ENCODE data around the gene SORCS2.

SORCS2 gene

GRCh38 chr4:7166981-7167700 is 25.2 kb upstream of the SORCS2 start:
- Histone ChIP-seq H3K9me2 (ENCODE audit: low read depth, low read length) (no peaks in the 10 kb centered on the region), H3K4me1 (ENCODE audit: insufficient read depth, low read length, severe bottlenecking) (no peaks in the 10 kb centered on the region), H3K27ac (ENCODE audit: low read depth, low read length, poor library complexity, severe bottlenecking) (no peak overlapping the region)

DNA sequence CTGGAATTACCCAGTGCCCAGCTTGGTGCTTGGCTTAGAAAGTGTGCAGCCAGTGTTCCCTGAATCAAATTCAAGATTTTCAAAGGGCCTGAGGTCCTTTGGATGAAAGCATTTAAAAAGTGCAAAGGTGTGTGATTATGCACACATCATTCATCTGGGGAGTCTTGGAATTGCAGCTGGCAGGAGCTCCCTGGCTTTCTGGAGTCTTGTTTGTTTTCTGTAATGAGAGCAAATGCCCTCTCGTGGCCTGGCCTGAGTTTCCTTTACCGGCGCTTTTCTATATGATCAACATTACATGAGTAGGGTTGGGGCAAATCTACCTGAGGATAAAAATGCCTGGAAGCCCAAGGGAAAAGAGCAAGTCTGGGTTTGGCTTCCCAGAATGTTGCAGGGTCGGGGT is 24.6 kb upstream of the SORCS2 start:
- H3K27ac ChIP-seq (ENCODE audit: low read depth, low read length, poor library complexity, severe bottlenecking), result no peak overlapping the region
- H3K4me1 ChIP-seq (ENCODE audit: insufficient read depth, low read length, severe bottlenecking), result no peaks in the 10 kb centered on the region
- H3K9me3 ChIP-seq (ENCODE audit: low read length), result no peaks in the 10 kb centered on the region
- no peaks in the 10 kb centered on the region for H3K27me3 ChIP-seq (ENCODE audit: insufficient read depth, low read length)
- no peaks in the 10 kb centered on the region for H3K79me2 ChIP-seq (ENCODE audit: insufficient read depth, low read length)
- no peak overlapping the region for H3K4me3 ChIP-seq (ENCODE audit: low read depth, low read length, poor library complexity, severe bottlenecking)
- no peak overlapping the region for H2AFZ ChIP-seq (ENCODE audit: low read length)
- TF ChIP-seq CTCF (IDR thresholded peaks at IDR 0.05; ENCODE audit: low read length), result no peak
- TF ChIP-seq EZH2 (IDR thresholded peaks at IDR 0.05; ENCODE audit: borderline replicate concordance, low read length), result no peak
- no peaks in the 10 kb centered on the region for H3F3A ChIP-seq (ENCODE audit: insufficient read depth, low read length)
- H3K4me2 ChIP-seq (ENCODE audit: low read length), result no peak overlapping the region
- H3K9me2 ChIP-seq (ENCODE audit: low read depth, low read length), result no peaks in the 10 kb centered on the region
- no peaks in the 10 kb centered on the region for H4K20me1 ChIP-seq (ENCODE audit: insufficient read depth, low read length)
- H3K9ac ChIP-seq (ENCODE audit: low read length), result no peak overlapping the region
- no peaks in the 10 kb centered on the region for H3K36me3 ChIP-seq (ENCODE audit: insufficient read depth, low read length)

More at GRCh38 chr4:7166981-7167700, 25.2 kb upstream of the SORCS2 start:
- no peaks in the 10 kb centered on the region for H3K9me3 ChIP-seq (ENCODE audit: low read length)
- H3K79me2 ChIP-seq (ENCODE audit: insufficient read depth, low read length), result no peaks in the 10 kb centered on the region
- H3F3A ChIP-seq (ENCODE audit: insufficient read depth, low read length), result no peaks in the 10 kb centered on the region
- no peak for TF ChIP-seq EZH2 (IDR thresholded peaks at IDR 0.05; ENCODE audit: borderline replicate concordance, low read length)
- TF ChIP-seq CTCF (IDR thresholded peaks at IDR 0.05; ENCODE audit: low read length), result no peak
- H3K9ac ChIP-seq (ENCODE audit: low read length), result no peak overlapping the region
- no peaks in the 10 kb centered on the region for H3K36me3 ChIP-seq (ENCODE audit: insufficient read depth, low read length)
- no peak overlapping the region for H3K4me3 ChIP-seq (ENCODE audit: low read depth, low read length, poor library complexity, severe bottlenecking)
- no peaks in the 10 kb centered on the region for H3K27me3 ChIP-seq (ENCODE audit: insufficient read depth, low read length)
- H4K20me1 ChIP-seq (ENCODE audit: insufficient read depth, low read length), result no peaks in the 10 kb centered on the region
- no peak overlapping the region for H2AFZ ChIP-seq (ENCODE audit: low read length)
- H3K4me2 ChIP-seq (ENCODE audit: low read length), result no peak overlapping the region

DNA sequence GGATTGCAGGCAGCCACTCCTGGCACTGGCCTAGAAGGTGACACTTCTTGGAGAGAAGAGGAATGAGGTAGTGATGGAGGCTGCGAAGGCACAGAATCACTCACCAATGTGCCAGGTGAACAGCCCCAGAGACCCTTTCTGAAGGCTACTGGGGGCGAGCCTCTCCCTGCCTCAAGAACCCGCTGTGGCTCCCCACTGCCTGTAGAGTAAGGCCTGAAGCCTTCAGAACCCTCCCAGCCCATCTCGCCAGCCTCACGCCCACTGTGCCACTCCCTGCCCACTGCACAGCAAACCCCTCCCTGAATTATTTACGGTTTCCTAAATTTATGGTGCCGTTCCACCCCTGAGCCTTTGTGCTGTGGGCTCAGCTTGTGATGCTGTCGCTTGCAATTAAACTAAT is 24.2 kb upstream of the SORCS2 start:
- H3K4me3 ChIP-seq (ENCODE audit: low read depth, low read length, poor library complexity, severe bottlenecking), result no peak overlapping the region
- no peaks in the 10 kb centered on the region for H3F3A ChIP-seq (ENCODE audit: insufficient read depth, low read length)
- no peaks in the 10 kb centered on the region for H3K36me3 ChIP-seq (ENCODE audit: insufficient read depth, low read length)
- H3K9me2 ChIP-seq (ENCODE audit: low read depth, low read length), result no peaks in the 10 kb centered on the region
- no peak overlapping the region for H3K9ac ChIP-seq (ENCODE audit: low read length)
- no peaks in the 10 kb centered on the region for H3K27me3 ChIP-seq (ENCODE audit: insufficient read depth, low read length)
- no peaks in the 10 kb centered on the region for H3K4me1 ChIP-seq (ENCODE audit: insufficient read depth, low read length, severe bottlenecking)
- no peak overlapping the region for H2AFZ ChIP-seq (ENCODE audit: low read length)
- no peak for TF ChIP-seq EZH2 (IDR thresholded peaks at IDR 0.05; ENCODE audit: borderline replicate concordance, low read length)
- no peak for TF ChIP-seq CTCF (IDR thresholded peaks at IDR 0.05; ENCODE audit: low read length)
- no peaks in the 10 kb centered on the region for H3K9me3 ChIP-seq (ENCODE audit: low read length)
- no peaks in the 10 kb centered on the region for H3K79me2 ChIP-seq (ENCODE audit: insufficient read depth, low read length)
- H3K27ac ChIP-seq (ENCODE audit: low read depth, low read length, poor library complexity, severe bottlenecking), result no peak overlapping the region
- no peak overlapping the region for H3K4me2 ChIP-seq (ENCODE audit: low read length)
- H4K20me1 ChIP-seq (ENCODE audit: insufficient read depth, low read length), result no peaks in the 10 kb centered on the region

Measured in OCI-LY1 (cell line).